RWPE2 (cell line): ENCODE results near the gene ELF1.

Experiments
- ATAC-seq: fragments of 200-7000 bp; cut with Tn5 transposase; 3 replicates; pipeline ENCODE4 v1.9.1; 2021; ENCODE audit warnings: low read depth
- DNase-seq: peaks from one replicate; pipeline ENCODE4 v3.0.0-alpha.2; 2020; ENCODE audit warnings: low spot score
- H3K27ac ChIP-seq: fragments of 450-650 bp; 2 replicates; pipeline ENCODE4 v1.5.1; 2017; ENCODE audit warnings: mild to moderate bottlenecking; ENCODE audit not compliant: poor library complexity, severe bottlenecking
- H3K27me3 ChIP-seq: fragments of 250-450 bp; sonication (Bioruptor Pico); 2 replicates; pipeline ENCODE4 v1.5.1; 2021; ENCODE audit warnings: mild to moderate bottlenecking, moderate library complexity; ENCODE audit not compliant: insufficient read depth, poor library complexity, severe bottlenecking
- H3K36me3 ChIP-seq: fragments of 250-450 bp; sonication (Bioruptor Pico); 2 replicates; pipeline ENCODE4 v1.5.1; 2020; ENCODE audit warnings: low read depth, mild to moderate bottlenecking, moderate library complexity
- H3K4me1 ChIP-seq: fragments of 250-450 bp; sonication (Bioruptor Pico); 2 replicates; pipeline ENCODE4 v1.5.1; 2021; ENCODE audit warnings: mild to moderate bottlenecking, moderate library complexity; ENCODE audit not compliant: insufficient read depth, poor library complexity, severe bottlenecking
- H3K4me3 ChIP-seq: fragments of 250-450 bp; sonication (Bioruptor Pico); 2 replicates; pipeline ENCODE4 v1.5.1; 2021; ENCODE audit warnings: mild to moderate bottlenecking, moderate library complexity; ENCODE audit not compliant: severe bottlenecking
- H3K9me3 ChIP-seq: fragments of 250-450 bp; sonication (Bioruptor Pico); 2 replicates; pipeline ENCODE4 v1.5.1; 2021; ENCODE audit warnings: mild to moderate bottlenecking, moderate library complexity; ENCODE audit not compliant: severe bottlenecking
- TF ChIP-seq, protein P1 (sequence below): fragments of 450-650 bp; IDR thresholded peaks from one replicate; pipeline ENCODE4 v1.5.1; 2017; ENCODE audit warnings: mild to moderate bottlenecking, moderate library complexity; ENCODE audit not compliant: poor library complexity, severe bottlenecking

Gene ELF1

DNA sequence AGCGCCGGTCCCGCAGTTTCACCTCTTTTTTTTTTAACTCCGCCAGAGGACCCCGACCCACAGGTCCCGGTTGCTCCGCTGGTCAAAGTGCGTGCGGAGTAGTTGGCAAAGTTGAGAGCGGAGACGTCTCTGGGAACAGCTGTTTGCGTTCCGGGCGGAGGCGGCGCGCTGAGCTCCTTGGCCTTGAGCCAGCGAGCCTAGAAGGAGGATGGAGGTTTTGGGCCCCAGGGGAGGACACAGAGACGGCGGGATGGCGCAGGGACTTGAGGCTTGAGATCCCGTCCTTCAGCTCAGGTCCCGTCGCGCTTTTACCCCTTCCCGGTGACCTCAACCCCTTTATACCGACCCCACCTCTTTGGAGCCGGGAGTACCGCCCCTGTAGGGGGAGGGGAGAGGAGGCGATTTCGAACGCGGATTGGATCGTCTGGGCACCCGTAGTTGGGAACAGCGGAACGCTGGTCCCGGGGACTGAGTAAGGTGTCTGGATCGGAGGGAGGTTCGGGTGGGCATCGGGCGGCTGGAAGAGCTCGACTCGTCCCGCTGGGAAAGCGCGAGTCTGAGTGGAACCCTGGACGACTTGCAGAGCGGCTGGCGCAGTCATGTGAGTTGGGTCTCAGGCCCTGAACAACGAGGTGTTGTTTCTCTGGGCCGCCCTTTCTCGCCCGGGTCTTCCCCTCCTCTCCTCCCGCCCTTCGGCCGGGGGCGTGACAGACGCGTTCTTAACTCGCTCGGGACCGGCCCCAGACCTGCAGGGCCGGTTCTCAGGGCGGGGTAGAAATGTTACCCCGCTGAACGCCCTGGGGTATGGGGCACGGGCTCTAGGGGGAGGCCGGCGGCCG, 42.2 kb upstream of the ELF1 start, which contains the start of gene WBP4:
WBP4 (plus strand) TSS at position 435 of the 839 bp plus-strand sequence; CDS start at position 600, 165 bp downstream.
- Histone ChIP-seq H3K36me3 (peaks cover 37% of the 10 kb centered on the region), H3K9me3 (no peaks in the 10 kb centered on the region), H3K4me1 (peaks cover 33% of the 10 kb centered on the region), H3K27ac (peak within 1 kb of the TSS; percentile 87), H3K27me3 (no peaks in the 10 kb centered on the region), H3K4me3 (peak within 1 kb of the TSS; percentile 71)
- DNase-seq: peak; percentile 93
- TF ChIP-seq, protein P1, sequence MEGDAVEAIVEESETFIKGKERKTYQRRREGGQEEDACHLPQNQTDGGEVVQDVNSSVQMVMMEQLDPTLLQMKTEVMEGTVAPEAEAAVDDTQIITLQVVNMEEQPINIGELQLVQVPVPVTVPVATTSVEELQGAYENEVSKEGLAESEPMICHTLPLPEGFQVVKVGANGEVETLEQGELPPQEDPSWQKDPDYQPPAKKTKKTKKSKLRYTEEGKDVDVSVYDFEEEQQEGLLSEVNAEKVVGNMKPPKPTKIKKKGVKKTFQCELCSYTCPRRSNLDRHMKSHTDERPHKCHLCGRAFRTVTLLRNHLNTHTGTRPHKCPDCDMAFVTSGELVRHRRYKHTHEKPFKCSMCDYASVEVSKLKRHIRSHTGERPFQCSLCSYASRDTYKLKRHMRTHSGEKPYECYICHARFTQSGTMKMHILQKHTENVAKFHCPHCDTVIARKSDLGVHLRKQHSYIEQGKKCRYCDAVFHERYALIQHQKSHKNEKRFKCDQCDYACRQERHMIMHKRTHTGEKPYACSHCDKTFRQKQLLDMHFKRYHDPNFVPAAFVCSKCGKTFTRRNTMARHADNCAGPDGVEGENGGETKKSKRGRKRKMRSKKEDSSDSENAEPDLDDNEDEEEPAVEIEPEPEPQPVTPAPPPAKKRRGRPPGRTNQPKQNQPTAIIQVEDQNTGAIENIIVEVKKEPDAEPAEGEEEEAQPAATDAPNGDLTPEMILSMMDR: no peak
- peak; percentile 78 for ATAC-seq

GRCh38 chr13:41060724-41061074, 41.6 kb upstream of the ELF1 start:
- H3K4me3 ChIP-seq: peak overlapping the region; percentile 71
- peak overlapping the region; percentile 87 for H3K27ac ChIP-seq
- DNase-seq: peak; percentile 81
- peak; percentile 49 for ATAC-seq
- peaks cover 33% of the 10 kb centered on the region for H3K4me1 ChIP-seq
- no peaks in the 10 kb centered on the region for H3K9me3 ChIP-seq
- TF ChIP-seq, protein P1: no peak
- H3K36me3 ChIP-seq: peaks cover 31% of the 10 kb centered on the region
- no peaks in the 10 kb centered on the region for H3K27me3 ChIP-seq

DNA sequence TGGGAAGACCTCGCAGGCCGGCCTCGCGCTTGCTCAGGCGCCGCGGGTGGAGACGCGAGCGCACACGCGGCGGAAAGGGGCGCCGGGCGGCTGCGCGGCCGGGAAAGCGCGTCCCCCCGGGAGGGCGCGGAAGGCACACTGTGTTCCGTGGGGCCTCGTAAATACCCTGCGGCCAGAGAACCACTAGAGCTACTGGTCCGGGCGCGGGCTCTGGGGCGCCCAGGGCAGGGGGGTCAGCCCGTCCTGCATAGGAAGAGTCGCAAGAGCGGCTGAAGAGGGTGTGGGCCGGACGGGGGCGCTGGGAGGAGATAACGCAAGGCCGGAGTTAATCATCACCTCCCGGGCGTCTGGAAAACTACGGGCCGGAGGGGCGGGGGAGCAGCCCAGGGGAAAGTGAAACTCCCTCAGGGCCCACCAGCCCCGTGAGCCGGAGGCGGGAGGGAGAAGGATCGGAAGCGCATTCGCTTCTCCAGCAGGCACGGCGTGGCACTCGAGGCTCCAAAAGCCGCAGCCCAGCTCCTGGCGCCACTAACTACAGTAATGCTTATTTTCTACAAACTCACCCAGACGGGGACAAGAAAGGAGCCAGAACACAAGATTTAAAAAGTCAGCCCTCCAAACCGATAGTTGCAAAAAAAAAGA, 41.1 kb upstream of the ELF1 start:
- peaks cover 26% of the 10 kb centered on the region for H3K36me3 ChIP-seq
- no peaks in the 10 kb centered on the region for H3K27me3 ChIP-seq
- no peaks in the 10 kb centered on the region for H3K9me3 ChIP-seq
- DNase-seq (peak; percentile 87), ATAC-seq (peak; percentile 55)
- TF ChIP-seq, protein P1: peak; percentile 54
- peak overlapping the region; percentile 87 for H3K27ac ChIP-seq
- H3K4me3 ChIP-seq: peak overlapping the region; percentile 71
- H3K4me1 ChIP-seq: peaks cover 33% of the 10 kb centered on the region

- peak overlapping the region; percentile 71 for H3K4me3 ChIP-seq
- DNase-seq: no peak
- TF ChIP-seq, protein P1: no peak
- H3K27ac ChIP-seq: peak overlapping the region; percentile 87
- H3K27me3 ChIP-seq: no peaks in the 10 kb centered on the region
- no peaks in the 10 kb centered on the region for H3K9me3 ChIP-seq
- peaks cover 19% of the 10 kb centered on the region for H3K36me3 ChIP-seq
- peaks cover 34% of the 10 kb centered on the region for H3K4me1 ChIP-seq
- ATAC-seq: no peak
These were observed 40.5 kb upstream of the ELF1 start for GRCh38 chr13:41059456-41060081.
